WERI-Rb-1 (cell line): ENCODE results near the gene STAT5B.
"Not testable (repeated sequence)": the region's sequence is repeated elsewhere in the genome, so short reads cannot be mapped to it uniquely, and the experiment has no call there.

Experiments used
- DNase-seq: peaks from one replicate; pipeline ENCODE4 v3.0.0-alpha.2; 2020
- H3K27ac ChIP-seq: fragments of 250-450 bp; sonication (Bioruptor Pico); 2 replicates; pipeline ENCODE4 v1.5.1; 2020; ENCODE audit warnings: mild to moderate bottlenecking, moderate library complexity
- H3K27me3 ChIP-seq: fragments of 250-450 bp; sonication (Bioruptor Pico); 2 replicates; pipeline ENCODE4 v1.5.1; 2021; ENCODE audit warnings: mild to moderate bottlenecking, low read depth, moderate library complexity; ENCODE audit not compliant: insufficient read depth, severe bottlenecking
- H3K36me3 ChIP-seq: fragments of 250-450 bp; sonication (Bioruptor Pico); 2 replicates; pipeline ENCODE4 v1.5.1; 2020; ENCODE audit warnings: mild to moderate bottlenecking, moderate library complexity
- H3K4me3 ChIP-seq: 2 replicates; pipeline ENCODE4 v1.5.1; 2011; ENCODE audit warnings: low read depth, mild to moderate bottlenecking, control low read depth, low read length
- H3K9me3 ChIP-seq: fragments of 250-450 bp; sonication (Bioruptor Pico); 2 replicates; pipeline ENCODE4 v1.5.1; 2021; ENCODE audit warnings: mild to moderate bottlenecking, moderate library complexity; ENCODE audit not compliant: severe bottlenecking
- CTCF ChIP-seq: IDR thresholded peaks from 2 replicates; pipeline ENCODE4 v1.5.1; 2011; ENCODE audit warnings: low read depth, mild to moderate bottlenecking, control low read depth, inconsistent platforms, low read length

The STAT5B gene

GRCh38 chr17:42276359-42276608, at the start of gene STAT5B:
Gene STAT5B (minus strand): TSS chr17:42276391. CDS start chr17:42232127, 44,264 bp downstream.
- TF ChIP-seq CTCF = no peak
- H3K27me3 ChIP-seq = no peaks in the 10 kb centered on the region
- peak within 1 kb of the TSS; percentile 77 for H3K27ac ChIP-seq
- no peaks in the 10 kb centered on the region for H3K36me3 ChIP-seq
- no peaks in the 10 kb centered on the region for H3K9me3 ChIP-seq
- peak; percentile 69 for DNase-seq
- peak within 1 kb of the TSS; percentile 82 for H3K4me3 ChIP-seq

GRCh38 chr17:42325026-42325425, 48.8 kb upstream of the STAT5B start:
- no peak for TF ChIP-seq CTCF
- H3K36me3 ChIP-seq = peaks cover 14% of the 10 kb centered on the region
- H3K4me3 ChIP-seq = no peak overlapping the region
- H3K9me3 ChIP-seq = no peaks in the 10 kb centered on the region
- H3K27me3 ChIP-seq = no peaks in the 10 kb centered on the region
- no peak for DNase-seq
- H3K27ac ChIP-seq = no peak overlapping the region

GRCh38 chr17:42323268-42323773, 47.1 kb upstream of the STAT5B start:
- DNase-seq = no peak
- H3K9me3 ChIP-seq = no peaks in the 10 kb centered on the region
- H3K36me3 ChIP-seq = peaks cover 3% of the 10 kb centered on the region
- no peak for TF ChIP-seq CTCF
- no peaks in the 10 kb centered on the region for H3K27me3 ChIP-seq
- H3K27ac ChIP-seq = no peak overlapping the region
- H3K4me3 ChIP-seq = no peak overlapping the region

GRCh38 chr17:42322382-42323267, 46.4 kb upstream of the STAT5B start:
- H3K36me3 ChIP-seq = peaks cover 3% of the 10 kb centered on the region
- no peaks in the 10 kb centered on the region for H3K9me3 ChIP-seq
- DNase-seq = peak; percentile 98
- H3K4me3 ChIP-seq = no peak overlapping the region
- no peak overlapping the region for H3K27ac ChIP-seq
- H3K27me3 ChIP-seq = no peaks in the 10 kb centered on the region
- peak; percentile 100 for TF ChIP-seq CTCF

GRCh38 chr17:42321555-42321954, 45.4 kb upstream of the STAT5B start:
- Histone ChIP-seq H3K27ac (no peak overlapping the region; the same call in 1 of the 2 replicates), H3K9me3 (no peaks in the 10 kb centered on the region), H3K36me3 (peaks cover 3% of the 10 kb centered on the region), H3K27me3 (no peaks in the 10 kb centered on the region), H3K4me3 (no peak overlapping the region)
- DNase-seq = no peak
- TF ChIP-seq CTCF = no peak

GRCh38 chr17:42317967-42318366, 41.8 kb upstream of the STAT5B start:
- H3K4me3 ChIP-seq, H3K36me3 ChIP-seq, H3K27ac ChIP-seq, H3K27me3 ChIP-seq, H3K9me3 ChIP-seq, DNase-seq: not testable (repeated sequence)
